IMR-90 (cell line): ENCODE results near the gene CRBN.

Experiments used
- BHLHE40 ChIP-seq: fragments of 150-350 bp; IDR thresholded peaks from 2 replicates; pipeline ENCODE4 v1.6.1; 2016; ENCODE audit warnings: mild to moderate bottlenecking, low read depth, low read length
- CEBPB ChIP-seq: IDR thresholded peaks from 2 replicates; pipeline ENCODE4 v1.6.1; 2012; ENCODE audit warnings: low read depth, low read length, improper control_type of control experiment
- CHD1 ChIP-seq: IDR thresholded peaks from 2 replicates; pipeline ENCODE4 v1.6.1; 2012; ENCODE audit warnings: low read depth, low read length, improper control_type of control experiment
- FOS ChIP-seq: fragments of 150-350 bp; IDR thresholded peaks from 2 replicates; pipeline ENCODE4 v1.6.1; 2016; ENCODE audit warnings: low read depth, low read length
- MAZ ChIP-seq: IDR thresholded peaks from 2 replicates; pipeline ENCODE4 v1.6.1; 2012; ENCODE audit warnings: low read depth, mild to moderate bottlenecking, low read length, improper control_type of control experiment, moderate library complexity, borderline replicate concordance
- POLR2A ChIP-seq: IDR thresholded peaks from 2 replicates; pipeline ENCODE4 v1.6.1; 2012; ENCODE audit warnings: mild to moderate bottlenecking, low read depth, low read length
- RCOR1 ChIP-seq: IDR thresholded peaks from 2 replicates; pipeline ENCODE4 v1.6.1; 2012; ENCODE audit warnings: mild to moderate bottlenecking, low read length, improper control_type of control experiment; ENCODE audit not compliant: insufficient replicate concordance
- RFX5 ChIP-seq: IDR thresholded peaks from 2 replicates; pipeline ENCODE4 v1.8.0; 2012; ENCODE audit warnings: low read depth, mild to moderate bottlenecking, low read length, moderate library complexity
- SMC3 ChIP-seq: fragments of 150-350 bp; IDR thresholded peaks from 2 replicates; pipeline ENCODE4 v1.6.1; 2016; ENCODE audit warnings: low read depth, mild to moderate bottlenecking, antibody characterized with exemption, low read length, moderate library complexity
- TF ChIP-seq, protein P1 (sequence below): conservative IDR thresholded peaks from 2 replicates; pipeline ENCODE4 v1.5.1; 2012; ENCODE audit warnings: mild to moderate bottlenecking, low read depth, low read length, improper control_type of control experiment
- TF ChIP-seq, protein P2 (sequence below): fragments of 150-350 bp; IDR thresholded peaks from 2 replicates; pipeline ENCODE4 v1.6.1; 2017; ENCODE audit warnings: mild to moderate bottlenecking, antibody characterized with exemption, low read length, low read depth

DNA sequence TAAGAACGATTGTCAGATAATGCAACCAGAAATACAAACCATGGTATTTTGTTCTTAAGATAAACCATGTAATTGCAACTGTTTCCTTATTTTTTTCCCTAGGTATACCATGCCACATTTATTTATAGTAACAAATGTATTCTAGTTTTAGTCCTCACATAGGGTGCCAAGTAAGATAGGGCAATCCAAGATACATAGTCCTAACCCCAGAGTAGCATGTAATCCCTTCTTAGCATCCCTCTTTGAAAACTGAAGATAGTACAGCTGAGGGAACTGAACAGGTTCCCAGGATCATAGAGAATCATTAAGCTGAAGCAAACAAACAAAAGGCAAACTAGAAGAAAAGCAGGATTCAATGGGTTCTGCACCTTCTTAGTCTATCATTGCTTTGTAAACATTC is 28.0 kb downstream of the CRBN start:
- TF ChIP-seq, protein P1, sequence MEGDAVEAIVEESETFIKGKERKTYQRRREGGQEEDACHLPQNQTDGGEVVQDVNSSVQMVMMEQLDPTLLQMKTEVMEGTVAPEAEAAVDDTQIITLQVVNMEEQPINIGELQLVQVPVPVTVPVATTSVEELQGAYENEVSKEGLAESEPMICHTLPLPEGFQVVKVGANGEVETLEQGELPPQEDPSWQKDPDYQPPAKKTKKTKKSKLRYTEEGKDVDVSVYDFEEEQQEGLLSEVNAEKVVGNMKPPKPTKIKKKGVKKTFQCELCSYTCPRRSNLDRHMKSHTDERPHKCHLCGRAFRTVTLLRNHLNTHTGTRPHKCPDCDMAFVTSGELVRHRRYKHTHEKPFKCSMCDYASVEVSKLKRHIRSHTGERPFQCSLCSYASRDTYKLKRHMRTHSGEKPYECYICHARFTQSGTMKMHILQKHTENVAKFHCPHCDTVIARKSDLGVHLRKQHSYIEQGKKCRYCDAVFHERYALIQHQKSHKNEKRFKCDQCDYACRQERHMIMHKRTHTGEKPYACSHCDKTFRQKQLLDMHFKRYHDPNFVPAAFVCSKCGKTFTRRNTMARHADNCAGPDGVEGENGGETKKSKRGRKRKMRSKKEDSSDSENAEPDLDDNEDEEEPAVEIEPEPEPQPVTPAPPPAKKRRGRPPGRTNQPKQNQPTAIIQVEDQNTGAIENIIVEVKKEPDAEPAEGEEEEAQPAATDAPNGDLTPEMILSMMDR: no peak
- TF ChIP-seq RCOR1: no peak
- no peak for TF ChIP-seq RFX5
- TF ChIP-seq BHLHE40: no peak
- TF ChIP-seq POLR2A: no peak
- no peak for TF ChIP-seq CHD1
- TF ChIP-seq, protein P2, sequence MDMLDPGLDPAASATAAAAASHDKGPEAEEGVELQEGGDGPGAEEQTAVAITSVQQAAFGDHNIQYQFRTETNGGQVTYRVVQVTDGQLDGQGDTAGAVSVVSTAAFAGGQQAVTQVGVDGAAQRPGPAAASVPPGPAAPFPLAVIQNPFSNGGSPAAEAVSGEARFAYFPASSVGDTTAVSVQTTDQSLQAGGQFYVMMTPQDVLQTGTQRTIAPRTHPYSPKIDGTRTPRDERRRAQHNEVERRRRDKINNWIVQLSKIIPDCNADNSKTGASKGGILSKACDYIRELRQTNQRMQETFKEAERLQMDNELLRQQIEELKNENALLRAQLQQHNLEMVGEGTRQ: no peak
- no peak for TF ChIP-seq SMC3
- no peak for TF ChIP-seq FOS
- TF ChIP-seq CEBPB: no peak
- no peak for TF ChIP-seq MAZ
